ENCODE data around the gene LPIN1. TPM values are rescaled to one million over a fixed set of nuclear protein-coding genes. Genes with fewer than 3 reads are reported as not detected.
A peak's percentile ranks its signal among the peaks of the same experiment; 100 is the strongest.
"Not testable (repeated sequence)": the region's sequence is repeated elsewhere in the genome, so short reads cannot be mapped to it uniquely, and the experiment has no call there.

Gene LPIN1
- total RNA-seq, 1 donor from 2014 or later, result 43.9 TPM

DNA sequence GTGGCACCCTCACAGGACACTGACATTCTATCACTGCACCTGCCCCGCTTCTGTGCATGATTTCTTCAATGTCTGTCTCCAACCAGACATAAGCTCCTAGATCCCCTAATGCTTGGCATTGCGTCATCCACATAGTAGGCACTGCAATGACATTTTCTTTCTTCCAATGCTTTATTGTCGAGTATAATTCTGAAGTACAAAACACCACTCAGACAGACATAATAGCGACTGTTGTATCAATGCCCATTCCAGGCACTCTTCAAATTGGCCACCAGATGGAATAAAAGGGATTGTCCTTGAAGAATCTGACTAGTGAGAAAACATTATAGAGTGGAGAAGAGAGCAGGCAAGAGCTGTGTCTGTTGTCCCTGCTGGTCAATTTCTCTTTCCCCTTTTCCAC, 89.0 kb downstream of the LPIN1 start:
- Mint-ChIP-seq H3K4me3 (no peak overlapping the region), H3K4me1 (peaks cover 16% of the 10 kb centered on the region), H3K9me3 (peaks cover 7% of the 10 kb centered on the region), H3K27ac (ENCODE audit: unreplicated experiment) (no peak overlapping the region), H3K36me3 (ENCODE audit: low read depth) (peaks cover 2% of the 10 kb centered on the region), H3K27me3 (ENCODE audit: low read depth) (no peaks in the 10 kb centered on the region)
- TF ChIP-seq, protein P1, sequence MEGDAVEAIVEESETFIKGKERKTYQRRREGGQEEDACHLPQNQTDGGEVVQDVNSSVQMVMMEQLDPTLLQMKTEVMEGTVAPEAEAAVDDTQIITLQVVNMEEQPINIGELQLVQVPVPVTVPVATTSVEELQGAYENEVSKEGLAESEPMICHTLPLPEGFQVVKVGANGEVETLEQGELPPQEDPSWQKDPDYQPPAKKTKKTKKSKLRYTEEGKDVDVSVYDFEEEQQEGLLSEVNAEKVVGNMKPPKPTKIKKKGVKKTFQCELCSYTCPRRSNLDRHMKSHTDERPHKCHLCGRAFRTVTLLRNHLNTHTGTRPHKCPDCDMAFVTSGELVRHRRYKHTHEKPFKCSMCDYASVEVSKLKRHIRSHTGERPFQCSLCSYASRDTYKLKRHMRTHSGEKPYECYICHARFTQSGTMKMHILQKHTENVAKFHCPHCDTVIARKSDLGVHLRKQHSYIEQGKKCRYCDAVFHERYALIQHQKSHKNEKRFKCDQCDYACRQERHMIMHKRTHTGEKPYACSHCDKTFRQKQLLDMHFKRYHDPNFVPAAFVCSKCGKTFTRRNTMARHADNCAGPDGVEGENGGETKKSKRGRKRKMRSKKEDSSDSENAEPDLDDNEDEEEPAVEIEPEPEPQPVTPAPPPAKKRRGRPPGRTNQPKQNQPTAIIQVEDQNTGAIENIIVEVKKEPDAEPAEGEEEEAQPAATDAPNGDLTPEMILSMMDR (conservative IDR thresholded peaks at IDR 0.05), result peak; percentile 44
- no peak for DNase-seq (ENCODE audit: low read depth, low spot score)

DNA sequence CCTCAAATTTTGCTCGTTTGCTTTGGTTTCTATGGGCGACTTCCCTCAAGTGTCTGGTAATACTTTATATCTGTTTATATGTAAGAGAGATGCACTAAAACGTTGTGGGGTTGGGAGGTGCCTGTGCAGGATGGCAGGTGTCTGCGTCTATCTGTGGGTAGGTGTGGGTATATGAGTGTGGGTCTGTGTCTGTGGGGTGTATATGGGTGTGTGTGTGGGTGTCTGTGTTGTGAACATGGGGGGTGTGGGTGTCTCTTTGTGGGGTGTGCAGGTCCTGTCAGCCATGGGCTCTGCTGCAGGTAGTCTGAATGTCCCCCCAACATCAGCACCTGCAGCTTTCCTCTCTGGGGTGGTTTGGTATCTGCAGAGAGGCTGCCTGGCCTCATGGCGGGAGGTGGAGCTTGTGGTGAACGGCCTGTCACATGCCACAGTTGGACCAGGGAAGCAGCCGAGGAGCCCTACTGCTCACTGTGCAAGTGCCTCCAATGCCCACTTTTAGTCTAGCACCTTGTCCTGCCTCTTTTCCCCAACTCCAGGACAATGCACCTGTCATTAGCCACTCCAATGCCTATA, 90.3 kb downstream of the LPIN1 start:
- Mint-ChIP-seq H3K4me1 (peaks cover 5% of the 10 kb centered on the region), H3K4me3 (no peak overlapping the region), H3K27ac (ENCODE audit: unreplicated experiment) (no peak overlapping the region), H3K36me3 (ENCODE audit: low read depth) (peaks cover 2% of the 10 kb centered on the region), H3K27me3 (ENCODE audit: low read depth) (no peaks in the 10 kb centered on the region), H3K9me3 (peaks cover 7% of the 10 kb centered on the region)
- TF ChIP-seq, protein P1 (conservative IDR thresholded peaks at IDR 0.05), result no peak
- DNase-seq (ENCODE audit: low read depth, low spot score), result no peak

DNA sequence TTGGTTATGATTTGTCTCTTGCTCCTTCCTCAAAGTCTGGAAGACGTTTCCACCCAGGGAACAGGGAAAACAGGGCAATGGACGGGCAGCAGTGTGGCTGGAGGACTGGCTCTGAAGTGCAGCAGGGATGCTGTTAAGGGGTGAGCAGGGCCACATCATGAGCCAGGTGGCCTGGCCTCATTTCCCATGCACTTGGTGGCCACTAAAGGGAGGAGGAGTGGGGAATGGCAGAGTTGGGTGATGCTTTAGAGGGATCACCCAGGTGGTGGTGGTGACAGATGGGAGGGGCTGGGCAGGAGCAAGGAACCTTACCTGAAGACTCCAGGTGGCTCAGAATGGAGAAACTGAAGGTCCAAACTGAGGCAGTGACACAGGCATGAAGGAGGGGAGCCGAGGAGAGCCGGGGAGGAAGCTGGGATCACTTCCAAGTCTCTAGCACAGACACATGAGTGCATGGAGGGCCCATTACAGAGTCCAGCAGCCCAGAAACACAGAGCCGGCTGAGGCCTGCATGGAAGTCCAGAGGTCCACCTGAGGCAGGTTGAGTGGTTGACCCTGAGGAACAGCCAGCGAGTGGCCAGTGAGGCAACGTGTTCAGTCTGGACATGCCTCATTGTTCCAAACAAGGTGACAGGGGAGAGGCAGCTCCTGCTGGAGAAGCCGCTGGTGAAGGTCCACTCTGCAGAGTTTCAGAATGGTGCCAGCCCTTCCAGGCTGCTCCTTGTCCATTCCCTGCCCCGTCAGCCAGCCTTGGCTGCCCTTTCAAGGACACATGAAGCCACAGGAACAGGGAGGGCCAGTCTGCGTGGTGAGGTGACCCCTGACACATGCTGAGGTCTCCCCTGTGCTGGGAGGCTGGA, 91.7 kb downstream of the LPIN1 start:
- Mint-ChIP-seq H3K36me3 (ENCODE audit: low read depth) (peaks cover 2% of the 10 kb centered on the region), H3K27me3 (ENCODE audit: low read depth) (no peaks in the 10 kb centered on the region), H3K27ac (ENCODE audit: unreplicated experiment) (no peak overlapping the region), H3K9me3 (peaks cover 7% of the 10 kb centered on the region), H3K4me1 (no peaks in the 10 kb centered on the region), H3K4me3 (no peak overlapping the region)
- TF ChIP-seq, protein P1 (conservative IDR thresholded peaks at IDR 0.05), result no peak
- no peak for DNase-seq (ENCODE audit: low read depth, low spot score)

DNA sequence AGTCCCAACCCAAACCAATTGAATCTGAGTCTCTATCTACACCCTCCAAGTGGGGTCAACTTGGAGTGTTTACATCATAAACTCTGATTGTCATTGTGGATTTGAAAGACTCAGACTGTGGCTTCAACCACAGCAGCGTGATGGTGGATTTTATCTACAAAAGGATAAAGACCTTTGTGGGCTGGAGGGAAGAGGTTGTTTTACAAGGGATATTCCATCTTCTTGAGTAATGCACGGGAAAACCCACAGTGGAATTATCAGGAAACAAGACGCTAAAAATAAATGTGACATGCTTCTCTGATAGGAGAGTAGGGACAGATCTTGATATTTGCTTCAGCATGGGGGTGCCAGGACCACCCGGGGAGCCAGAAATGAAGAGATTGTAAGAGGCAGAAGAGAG, 93.5 kb downstream of the LPIN1 start:
- DNase-seq (ENCODE audit: low read depth, low spot score), result no peak
- H3K36me3 Mint-ChIP-seq (ENCODE audit: low read depth), result peaks cover 2% of the 10 kb centered on the region
- no peaks in the 10 kb centered on the region for H3K4me1 Mint-ChIP-seq
- H3K4me3 Mint-ChIP-seq, result no peak overlapping the region
- TF ChIP-seq, protein P1 (conservative IDR thresholded peaks at IDR 0.05), result no peak
- peaks cover 10% of the 10 kb centered on the region for H3K9me3 Mint-ChIP-seq
- H3K27ac Mint-ChIP-seq (ENCODE audit: unreplicated experiment), result no peak overlapping the region
- no peaks in the 10 kb centered on the region for H3K27me3 Mint-ChIP-seq (ENCODE audit: low read depth)

DNA sequence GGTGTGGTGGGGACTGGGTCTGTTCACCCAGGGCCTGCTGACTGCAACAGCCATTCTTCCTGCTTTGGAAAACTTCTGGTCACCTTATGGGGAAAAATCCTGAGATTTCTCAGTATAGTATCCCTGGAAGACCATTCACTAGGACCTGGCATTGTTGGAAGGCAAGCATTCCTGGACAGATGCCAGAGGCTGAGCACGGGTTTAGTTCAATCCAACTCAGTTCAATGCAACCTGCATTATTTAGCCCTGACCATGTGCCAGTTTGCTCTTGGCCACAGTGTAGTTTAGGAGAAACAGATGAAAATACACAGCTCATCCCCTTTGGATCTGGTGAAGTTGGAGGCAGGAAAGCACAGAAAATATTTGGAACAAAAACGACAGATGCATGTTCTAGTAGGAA, 95.9 kb downstream of the LPIN1 start:
- Mint-ChIP-seq H3K4me1 (no peaks in the 10 kb centered on the region), H3K27ac (ENCODE audit: unreplicated experiment) (no peak overlapping the region), H3K9me3 (peaks cover 4% of the 10 kb centered on the region), H3K36me3 (ENCODE audit: low read depth) (no peaks in the 10 kb centered on the region), H3K4me3 (no peak overlapping the region), H3K27me3 (ENCODE audit: low read depth) (no peaks in the 10 kb centered on the region)
- TF ChIP-seq, protein P1 (conservative IDR thresholded peaks at IDR 0.05), result no peak
- no peak for DNase-seq (ENCODE audit: low read depth, low spot score)

DNA sequence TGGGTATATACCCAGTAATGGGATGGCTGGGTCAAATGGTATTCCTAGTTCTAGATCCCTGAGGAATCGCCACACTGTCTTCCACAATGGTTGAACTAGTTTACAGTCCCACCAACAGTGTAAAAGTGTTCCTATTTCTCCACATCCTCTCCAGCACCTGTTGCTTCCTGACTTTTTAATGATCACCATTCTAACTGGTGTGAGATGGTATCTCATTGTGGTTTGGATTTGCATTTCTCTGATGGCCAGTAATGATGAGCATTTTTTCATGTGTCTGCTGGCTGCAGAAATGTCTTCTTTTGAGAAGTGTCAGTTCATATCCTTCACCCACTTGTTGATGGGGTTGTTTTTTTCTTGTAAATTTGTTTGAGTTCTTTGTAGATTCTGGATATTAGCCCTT, 98.4 kb downstream of the LPIN1 start:
- H3K4me3 Mint-ChIP-seq; H3K36me3 Mint-ChIP-seq (ENCODE audit: low read depth); H3K27ac Mint-ChIP-seq (ENCODE audit: unreplicated experiment); H3K4me1 Mint-ChIP-seq; H3K27me3 Mint-ChIP-seq (ENCODE audit: low read depth); DNase-seq (ENCODE audit: low read depth, low spot score); H3K9me3 Mint-ChIP-seq: not testable (repeated sequence)

DNA sequence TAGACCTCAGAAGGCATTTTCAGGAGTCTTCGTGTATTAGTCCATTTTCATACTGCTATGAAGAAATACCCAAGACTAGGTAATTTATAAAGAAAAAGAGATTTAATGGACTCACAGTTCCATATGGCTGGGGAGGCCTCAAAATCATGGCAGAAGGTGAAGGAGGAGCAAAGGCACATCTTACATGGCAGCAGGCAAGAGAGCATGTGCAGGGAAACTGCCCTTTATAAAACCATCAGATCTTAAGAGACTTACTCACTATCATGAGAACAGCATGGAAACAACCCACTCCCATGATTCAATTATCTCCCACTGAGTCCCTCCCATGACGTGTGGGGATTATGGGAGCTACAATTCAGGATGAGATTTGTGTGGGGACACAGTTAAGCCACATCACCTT, 101.5 kb downstream of the LPIN1 start:
- H3K36me3 Mint-ChIP-seq (ENCODE audit: low read depth); DNase-seq (ENCODE audit: low read depth, low spot score); H3K9me3 Mint-ChIP-seq; H3K27me3 Mint-ChIP-seq (ENCODE audit: low read depth); H3K27ac Mint-ChIP-seq (ENCODE audit: unreplicated experiment); H3K4me3 Mint-ChIP-seq; H3K4me1 Mint-ChIP-seq: not testable (repeated sequence)
